Psoas muscle (tissue), 8 donors: Measurements from ENCODE around the gene CHN2. TPM values are rescaled to one million over a fixed set of nuclear protein-coding genes. Genes with fewer than 3 reads are reported as not detected.

Source experiments
- ATAC-seq, 4 donors: fragments of 200-7000 bp; cut with Tn5 transposase; one replicate each; pipeline ENCODE4 v1.9.1; 2020; ENCODE audit warnings: moderate library complexity in 3 of 4, mild to moderate bottlenecking in 2 of 4
- DNase-seq, 2 donors: peaks; one replicate each; pipeline ENCODE4 v3.0.0-alpha.2; 2020
- H3K27ac ChIP-seq: fragments of 200-600 bp; one replicate; pipeline ENCODE4 v1.8.0; 2022
- H3K27me3 ChIP-seq, 3 donors: fragments of 200-600 bp in 1 of 3; one replicate each; pipeline versions ENCODE4 v1.6.1 to v1.8.0; 2013 to 2022; ENCODE audit warnings: low read length in 2 of 3, mild to moderate bottlenecking in 2 of 3, moderate library complexity in 1 of 3; ENCODE audit not compliant: insufficient read depth in 3 of 3
- H3K36me3 ChIP-seq, 2 donors: fragments of 200-600 bp in 1 of 2; one replicate each; pipeline versions ENCODE4 v1.6.1 to v1.8.0; 2013 to 2022; ENCODE audit warnings: low read depth in 1 of 2, mild to moderate bottlenecking in 1 of 2, moderate library complexity in 1 of 2; ENCODE audit not compliant: insufficient read depth in 1 of 2
- H3K4me1 ChIP-seq: fragments of 200-600 bp; one replicate; pipeline ENCODE4 v1.8.0; 2022
- H3K4me3 ChIP-seq: fragments of 200-600 bp; one replicate; pipeline ENCODE4 v1.8.0; 2022; ENCODE audit warnings: mild to moderate bottlenecking
- H3K9me3 ChIP-seq: fragments of 200-600 bp; one replicate; pipeline ENCODE4 v1.8.0; 2022
- WGBS, 3 donors: extraction: QIAGEN DNeasy Blood & Tissue Kit; methylation state at CpG; one replicate each; pipeline versions ENCODE4 v1.1.6 to v1.1.7; 2013; 5-methylcytosine and 5-hydroxymethylcytosine counted together
- intact Hi-C, 2 donors: fragments of 100-400 bp; cut with DNase I; formaldehyde crosslinking; loops; one replicate each; pipeline versions ENCODE4 v1.11.0 to v1.14.2; 2022
- polyA plus RNA-seq, 3 donors: library from polyadenylated mRNA; stranded (reverse); fragments of 200-250 nt; gene quantifications; one replicate each; pipeline ENCODE4 v1.2.3, GENCODE V29; 2013
- total RNA-seq, 4 donors: library from RNA; stranded (reverse); fragmentation: NEBNext Ultra II Directional in 2 of 4; extraction: Animal tissue kit (Norgen Biotek cat#: 25700) in 2 of 4; gene quantifications; one replicate each; pipeline versions ENCODE4 v1.2.1 to v1.2.4, GENCODE V29; 2021 to 2023
- TF ChIP-seq, protein P1 (sequence below): fragments of 200-600 bp; IDR thresholded peaks from one replicate; pipeline ENCODE4 v1.8.0; 2022; ENCODE audit warnings: antibody characterized with exemption
- donor health status: healthy with polysubstance abuse.
- donor health status: DM: no; HTN: no; CAD: no; lungs with moderate emphysema.
- donor health status: Bipolar disorder and iron deficiency.
- donor health status: healthy.
- donor health status: DM: yes; HTN: yes; CAD: no.
- donor health status: DM: no; HTN: no; CAD: no.
- donor health status: DM: no; HTN: no; CAD: no.
- donor health status: DM: yes; HTN: yes; CAD: no.

Gene CHN2
- total and polyA plus RNA-seq, 7 donors, result 0.43 to 18.1 (median 2.3) TPM

DNA sequence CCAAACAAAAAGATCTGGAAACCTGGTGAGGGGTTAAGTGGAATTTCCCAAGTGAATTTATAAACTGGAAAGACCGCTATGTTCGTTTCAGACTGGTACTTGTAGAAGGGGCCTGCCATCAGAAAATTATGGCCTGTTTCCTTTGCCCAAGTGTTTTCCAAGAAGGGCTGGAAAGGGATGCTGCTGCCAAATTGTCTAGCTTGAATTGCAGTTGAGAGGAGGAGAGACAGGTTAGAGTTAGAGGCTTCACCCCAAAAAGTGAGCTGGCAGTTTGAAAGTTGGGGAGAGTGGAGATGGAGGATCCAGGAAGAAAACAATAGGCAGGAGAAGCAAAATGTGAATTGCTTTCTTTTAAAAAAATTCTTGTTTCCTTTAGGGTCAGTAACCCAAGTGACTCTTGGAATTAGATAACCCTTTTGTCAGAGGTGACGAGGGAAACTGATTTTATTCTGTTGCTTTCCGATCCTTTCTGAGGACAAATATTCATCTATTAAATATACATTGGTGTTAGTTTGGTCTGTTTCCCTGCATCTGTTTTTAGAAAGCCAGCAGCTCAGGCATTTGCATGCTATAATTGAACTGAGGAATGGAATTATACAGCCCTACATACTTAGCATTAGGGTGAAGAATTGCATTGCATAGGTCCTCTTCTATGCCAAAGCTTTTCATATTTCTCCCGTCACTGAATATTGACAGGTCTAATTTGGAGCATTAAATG lies 286.5 kb downstream of the CHN2 start:
- DNase-seq (no peak), ATAC-seq (no peak)
- WGBS, 3 donors, result 66 to 72% (median 70%) methylated on average over 5 of the region's 5 CpGs
- H3K9me3 ChIP-seq, result no peaks in the 10 kb centered on the region
- TF ChIP-seq, protein P1, sequence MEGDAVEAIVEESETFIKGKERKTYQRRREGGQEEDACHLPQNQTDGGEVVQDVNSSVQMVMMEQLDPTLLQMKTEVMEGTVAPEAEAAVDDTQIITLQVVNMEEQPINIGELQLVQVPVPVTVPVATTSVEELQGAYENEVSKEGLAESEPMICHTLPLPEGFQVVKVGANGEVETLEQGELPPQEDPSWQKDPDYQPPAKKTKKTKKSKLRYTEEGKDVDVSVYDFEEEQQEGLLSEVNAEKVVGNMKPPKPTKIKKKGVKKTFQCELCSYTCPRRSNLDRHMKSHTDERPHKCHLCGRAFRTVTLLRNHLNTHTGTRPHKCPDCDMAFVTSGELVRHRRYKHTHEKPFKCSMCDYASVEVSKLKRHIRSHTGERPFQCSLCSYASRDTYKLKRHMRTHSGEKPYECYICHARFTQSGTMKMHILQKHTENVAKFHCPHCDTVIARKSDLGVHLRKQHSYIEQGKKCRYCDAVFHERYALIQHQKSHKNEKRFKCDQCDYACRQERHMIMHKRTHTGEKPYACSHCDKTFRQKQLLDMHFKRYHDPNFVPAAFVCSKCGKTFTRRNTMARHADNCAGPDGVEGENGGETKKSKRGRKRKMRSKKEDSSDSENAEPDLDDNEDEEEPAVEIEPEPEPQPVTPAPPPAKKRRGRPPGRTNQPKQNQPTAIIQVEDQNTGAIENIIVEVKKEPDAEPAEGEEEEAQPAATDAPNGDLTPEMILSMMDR, result no peak
- no peaks in the 10 kb centered on the region for H3K4me1 ChIP-seq
- no peak overlapping the region for H3K4me3 ChIP-seq
- no peaks in the 10 kb centered on the region for H3K36me3 ChIP-seq
- intact Hi-C loops, result no loop called here
- no peaks in the 10 kb centered on the region for H3K27me3 ChIP-seq
- H3K27ac ChIP-seq, result no peak overlapping the region

- ATAC-seq, result no peak
- H3K36me3 ChIP-seq, result no peaks in the 10 kb centered on the region
- 88 to 92% (median 89%) methylated on average over 4 of the region's 4 CpGs for WGBS, 3 donors
- TF ChIP-seq, protein P1, result no peak
- H3K4me1 ChIP-seq, result no peaks in the 10 kb centered on the region
- DNase-seq, result no peak
- H3K27me3 ChIP-seq, result no peaks in the 10 kb centered on the region
- intact Hi-C loops, result no loop called here
- H3K4me3 ChIP-seq, result no peak overlapping the region
- no peak overlapping the region for H3K27ac ChIP-seq
- no peaks in the 10 kb centered on the region for H3K9me3 ChIP-seq
These were observed 287.5 kb downstream of the CHN2 start for GRCh38 chr7:29482056-29482455.

DNA sequence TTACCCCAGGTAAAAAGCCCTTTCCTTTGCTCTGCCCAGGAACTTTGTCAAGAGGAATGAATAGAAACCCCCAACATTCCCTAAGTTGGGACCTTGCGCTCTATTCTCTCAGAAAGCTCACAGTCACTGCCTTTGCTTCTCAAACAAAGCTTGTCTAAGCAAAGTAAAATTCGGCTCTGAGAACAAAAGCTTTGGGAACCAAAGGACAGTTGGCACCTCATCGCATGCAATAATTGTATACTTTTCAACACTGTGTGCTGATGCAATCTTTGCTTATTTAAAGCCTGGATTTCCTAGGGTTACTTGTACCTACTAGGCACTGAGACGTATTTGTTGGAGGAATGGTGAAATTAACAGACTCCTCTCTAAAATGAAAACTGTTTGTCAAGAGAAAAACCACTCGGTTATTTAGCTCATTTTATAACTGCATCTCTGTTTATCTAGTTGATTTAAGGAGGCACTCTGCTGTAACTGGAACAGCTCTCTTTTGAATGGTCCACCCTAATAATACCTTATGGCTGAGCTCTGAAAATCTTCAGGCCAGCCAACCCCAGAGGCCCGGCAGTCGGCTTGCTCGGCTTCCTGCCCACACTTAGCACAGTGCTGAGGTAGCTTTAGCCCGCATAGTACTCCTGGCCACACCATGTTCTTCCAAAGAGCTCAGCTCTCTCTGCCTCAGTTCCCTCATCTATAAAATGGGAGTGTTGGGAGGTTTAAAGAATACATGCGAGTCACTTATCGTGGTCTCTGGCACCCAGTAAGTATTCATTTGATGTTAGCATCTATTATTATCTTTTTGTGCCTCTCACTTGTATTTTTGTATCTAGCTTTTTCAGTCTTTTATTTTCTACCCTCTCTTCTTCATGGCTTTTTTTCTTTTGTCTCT lies 288.9 kb downstream of the CHN2 start:
- intact Hi-C loops, result no loop called here
- no peak overlapping the region for H3K4me3 ChIP-seq
- no peaks in the 10 kb centered on the region for H3K27me3 ChIP-seq
- no peak for DNase-seq
- H3K27ac ChIP-seq, result no peak overlapping the region
- no peaks in the 10 kb centered on the region for H3K9me3 ChIP-seq
- H3K4me1 ChIP-seq, result no peaks in the 10 kb centered on the region
- 84 to 92% (median 85%) methylated on average over 11 of the region's 11 CpGs for WGBS, 3 donors
- no peak for ATAC-seq
- TF ChIP-seq, protein P1, result no peak
- no peaks in the 10 kb centered on the region for H3K36me3 ChIP-seq

GRCh38 chr7:29484280-29484679 lies 289.7 kb downstream of the CHN2 start:
- DNase-seq (no peak), ATAC-seq (no peak)
- no peaks in the 10 kb centered on the region for H3K4me1 ChIP-seq
- H3K27ac ChIP-seq, result no peak overlapping the region
- WGBS, 3 donors, result 89 to 94% (median 91%) methylated on average over 3 of the region's 3 CpGs
- H3K36me3 ChIP-seq, result no peaks in the 10 kb centered on the region
- TF ChIP-seq, protein P1, result no peak
- H3K27me3 ChIP-seq, result no peaks in the 10 kb centered on the region
- intact Hi-C loops, result no loop called here
- no peaks in the 10 kb centered on the region for H3K9me3 ChIP-seq
- H3K4me3 ChIP-seq, result no peak overlapping the region
